ENCODE measurements around the gene SLC10A7.

The SLC10A7 gene

DNA sequence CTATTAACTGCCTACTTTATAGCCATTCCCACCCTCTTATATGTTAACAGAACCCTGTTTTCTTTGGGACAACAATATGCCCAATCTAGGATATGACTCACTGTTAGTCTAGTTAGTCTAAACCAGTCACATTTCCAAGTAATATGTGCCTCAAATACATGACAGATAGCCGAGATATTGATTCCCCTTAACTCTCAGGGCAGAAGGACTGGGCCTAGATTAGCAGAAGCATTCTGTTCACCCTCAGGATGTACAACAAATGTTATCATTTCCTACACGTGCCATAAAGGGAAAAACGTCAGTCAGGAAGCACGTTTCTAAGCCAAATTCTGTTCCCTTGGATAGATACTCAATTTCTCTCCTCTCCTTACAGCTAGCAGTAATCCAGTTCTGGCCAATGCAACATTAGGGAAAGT is 114.1 kb downstream of the SLC10A7 start (continued):
- no peak for TF ChIP-seq ISL1 (CRISPR knock-in tag; IDR thresholded peaks at IDR 0.05)

DNA sequence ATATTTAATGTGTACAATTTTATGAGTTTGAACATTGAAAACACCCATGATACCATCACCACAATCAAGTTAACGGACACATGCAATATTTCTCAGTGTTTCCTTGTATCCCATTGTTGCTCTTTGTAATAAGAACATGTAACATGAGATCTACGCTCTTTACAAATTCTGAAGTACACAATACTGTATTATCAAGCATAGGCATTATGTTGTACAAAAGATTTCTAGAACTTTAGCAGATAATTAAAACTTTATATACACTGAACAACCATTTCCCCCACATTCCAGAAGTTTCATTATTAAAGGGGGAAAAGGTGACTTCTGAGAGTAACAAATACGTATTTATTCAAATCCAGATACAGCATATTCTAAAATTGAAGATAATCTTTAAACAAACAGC is 114.5 kb downstream of the SLC10A7 start:
- TF ChIP-seq ZNF70 (CRISPR knock-in tag; IDR thresholded peaks at IDR 0.05) (no peak), OSR1 (CRISPR knock-in tag; IDR thresholded peaks at IDR 0.05) (no peak)
- TF ChIP-seq, protein P1, sequence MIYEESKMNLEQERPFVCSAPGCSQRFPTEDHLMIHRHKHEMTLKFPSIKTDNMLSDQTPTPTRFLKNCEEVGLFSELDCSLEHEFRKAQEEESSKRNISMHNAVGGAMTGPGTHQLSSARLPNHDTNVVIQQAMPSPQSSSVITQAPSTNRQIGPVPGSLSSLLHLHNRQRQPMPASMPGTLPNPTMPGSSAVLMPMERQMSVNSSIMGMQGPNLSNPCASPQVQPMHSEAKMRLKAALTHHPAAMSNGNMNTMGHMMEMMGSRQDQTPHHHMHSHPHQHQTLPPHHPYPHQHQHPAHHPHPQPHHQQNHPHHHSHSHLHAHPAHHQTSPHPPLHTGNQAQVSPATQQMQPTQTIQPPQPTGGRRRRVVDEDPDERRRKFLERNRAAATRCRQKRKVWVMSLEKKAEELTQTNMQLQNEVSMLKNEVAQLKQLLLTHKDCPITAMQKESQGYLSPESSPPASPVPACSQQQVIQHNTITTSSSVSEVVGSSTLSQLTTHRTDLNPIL (CRISPR knock-in tag; IDR thresholded peaks at IDR 0.05; ENCODE audit: low read depth) = no peak
- TF ChIP-seq, protein P2, sequence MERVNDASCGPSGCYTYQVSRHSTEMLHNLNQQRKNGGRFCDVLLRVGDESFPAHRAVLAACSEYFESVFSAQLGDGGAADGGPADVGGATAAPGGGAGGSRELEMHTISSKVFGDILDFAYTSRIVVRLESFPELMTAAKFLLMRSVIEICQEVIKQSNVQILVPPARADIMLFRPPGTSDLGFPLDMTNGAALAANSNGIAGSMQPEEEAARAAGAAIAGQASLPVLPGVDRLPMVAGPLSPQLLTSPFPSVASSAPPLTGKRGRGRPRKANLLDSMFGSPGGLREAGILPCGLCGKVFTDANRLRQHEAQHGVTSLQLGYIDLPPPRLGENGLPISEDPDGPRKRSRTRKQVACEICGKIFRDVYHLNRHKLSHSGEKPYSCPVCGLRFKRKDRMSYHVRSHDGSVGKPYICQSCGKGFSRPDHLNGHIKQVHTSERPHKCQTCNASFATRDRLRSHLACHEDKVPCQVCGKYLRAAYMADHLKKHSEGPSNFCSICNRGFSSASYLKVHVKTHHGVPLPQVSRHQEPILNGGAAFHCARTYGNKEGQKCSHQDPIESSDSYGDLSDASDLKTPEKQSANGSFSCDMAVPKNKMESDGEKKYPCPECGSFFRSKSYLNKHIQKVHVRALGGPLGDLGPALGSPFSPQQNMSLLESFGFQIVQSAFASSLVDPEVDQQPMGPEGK (CRISPR knock-in tag; IDR thresholded peaks at IDR 0.05; ENCODE audit: borderline replicate concordance) = no peak
- TF ChIP-seq, protein P3, sequence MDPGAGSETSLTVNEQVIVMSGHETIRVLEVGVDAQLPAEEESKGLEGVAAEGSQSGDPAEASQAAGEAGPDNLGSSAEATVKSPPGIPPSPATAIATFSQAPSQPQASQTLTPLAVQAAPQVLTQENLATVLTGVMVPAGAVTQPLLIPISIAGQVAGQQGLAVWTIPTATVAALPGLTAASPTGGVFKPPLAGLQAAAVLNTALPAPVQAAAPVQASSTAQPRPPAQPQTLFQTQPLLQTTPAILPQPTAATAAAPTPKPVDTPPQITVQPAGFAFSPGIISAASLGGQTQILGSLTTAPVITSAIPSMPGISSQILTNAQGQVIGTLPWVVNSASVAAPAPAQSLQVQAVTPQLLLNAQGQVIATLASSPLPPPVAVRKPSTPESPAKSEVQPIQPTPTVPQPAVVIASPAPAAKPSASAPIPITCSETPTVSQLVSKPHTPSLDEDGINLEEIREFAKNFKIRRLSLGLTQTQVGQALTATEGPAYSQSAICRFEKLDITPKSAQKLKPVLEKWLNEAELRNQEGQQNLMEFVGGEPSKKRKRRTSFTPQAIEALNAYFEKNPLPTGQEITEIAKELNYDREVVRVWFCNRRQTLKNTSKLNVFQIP (CRISPR knock-in tag; IDR thresholded peaks at IDR 0.05; ENCODE audit: borderline replicate concordance, low read depth) = no peak
- TF ChIP-seq, protein P4, sequence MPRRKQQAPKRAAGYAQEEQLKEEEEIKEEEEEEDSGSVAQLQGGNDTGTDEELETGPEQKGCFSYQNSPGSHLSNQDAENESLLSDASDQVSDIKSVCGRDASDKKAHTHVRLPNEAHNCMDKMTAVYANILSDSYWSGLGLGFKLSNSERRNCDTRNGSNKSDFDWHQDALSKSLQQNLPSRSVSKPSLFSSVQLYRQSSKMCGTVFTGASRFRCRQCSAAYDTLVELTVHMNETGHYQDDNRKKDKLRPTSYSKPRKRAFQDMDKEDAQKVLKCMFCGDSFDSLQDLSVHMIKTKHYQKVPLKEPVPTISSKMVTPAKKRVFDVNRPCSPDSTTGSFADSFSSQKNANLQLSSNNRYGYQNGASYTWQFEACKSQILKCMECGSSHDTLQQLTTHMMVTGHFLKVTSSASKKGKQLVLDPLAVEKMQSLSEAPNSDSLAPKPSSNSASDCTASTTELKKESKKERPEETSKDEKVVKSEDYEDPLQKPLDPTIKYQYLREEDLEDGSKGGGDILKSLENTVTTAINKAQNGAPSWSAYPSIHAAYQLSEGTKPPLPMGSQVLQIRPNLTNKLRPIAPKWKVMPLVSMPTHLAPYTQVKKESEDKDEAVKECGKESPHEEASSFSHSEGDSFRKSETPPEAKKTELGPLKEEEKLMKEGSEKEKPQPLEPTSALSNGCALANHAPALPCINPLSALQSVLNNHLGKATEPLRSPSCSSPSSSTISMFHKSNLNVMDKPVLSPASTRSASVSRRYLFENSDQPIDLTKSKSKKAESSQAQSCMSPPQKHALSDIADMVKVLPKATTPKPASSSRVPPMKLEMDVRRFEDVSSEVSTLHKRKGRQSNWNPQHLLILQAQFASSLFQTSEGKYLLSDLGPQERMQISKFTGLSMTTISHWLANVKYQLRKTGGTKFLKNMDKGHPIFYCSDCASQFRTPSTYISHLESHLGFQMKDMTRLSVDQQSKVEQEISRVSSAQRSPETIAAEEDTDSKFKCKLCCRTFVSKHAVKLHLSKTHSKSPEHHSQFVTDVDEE (CRISPR knock-in tag; IDR thresholded peaks at IDR 0.05) = no peak
- ATAC-seq = no peak

DNA sequence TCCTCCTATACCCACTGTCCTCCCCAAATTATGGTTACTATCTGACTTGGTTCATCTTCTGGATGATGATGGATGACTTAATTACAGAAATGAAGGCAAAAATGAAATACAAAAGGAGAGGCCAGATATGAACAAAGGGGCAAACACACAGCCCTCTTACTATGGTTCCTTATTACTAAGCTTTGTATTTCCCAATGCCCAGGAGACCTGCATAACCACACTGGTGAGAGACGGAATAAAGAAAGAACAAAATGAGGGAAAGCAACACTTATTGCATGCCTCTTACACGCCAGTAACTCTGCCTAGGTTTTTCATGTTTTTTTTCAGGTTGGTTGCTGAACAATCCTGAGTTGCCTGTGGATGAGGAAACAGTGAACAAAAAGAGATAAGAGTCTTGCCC is 120.5 kb downstream of the SLC10A7 start:
- ATAC-seq = no peak
- TF ChIP-seq RARB (CRISPR knock-in tag; IDR thresholded peaks at IDR 0.05) = no peak
- no peak for TF ChIP-seq ZC3H10 (CRISPR knock-in tag; IDR thresholded peaks at IDR 0.05)
- TF ChIP-seq, protein P4 (CRISPR knock-in tag; IDR thresholded peaks at IDR 0.05) = no peak
- TF ChIP-seq, protein P1 (CRISPR knock-in tag; IDR thresholded peaks at IDR 0.05; ENCODE audit: low read depth) = no peak

DNA sequence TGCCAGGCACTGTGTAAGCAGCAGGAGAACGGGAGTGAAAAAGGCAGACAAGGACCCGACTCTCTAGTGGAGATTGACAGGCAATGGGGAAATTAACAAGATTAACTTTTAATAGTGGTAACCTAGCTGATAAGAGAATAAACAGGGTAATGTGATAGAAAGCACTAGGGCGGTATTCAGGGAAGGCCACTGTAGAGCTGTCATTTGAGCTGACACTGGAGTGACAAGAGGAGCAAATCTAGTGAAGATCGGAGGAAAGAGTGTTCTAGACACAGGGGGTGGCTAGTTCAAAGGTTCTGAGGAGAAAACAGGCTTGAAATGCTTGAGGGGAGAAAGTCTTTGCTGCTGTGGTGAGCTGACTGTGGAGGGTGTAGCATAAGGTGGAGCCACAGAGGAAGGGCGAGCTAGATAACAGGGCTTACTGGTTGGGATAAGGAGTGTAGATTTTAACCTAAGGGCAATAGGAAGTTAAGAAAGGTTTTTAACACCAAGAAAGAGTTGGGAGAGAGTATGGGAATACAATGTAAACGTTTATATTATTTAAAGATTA is 122.8 kb downstream of the SLC10A7 start:
- peak; percentile 32; the same call in 2 of the 3 replicates for ATAC-seq
- TF ChIP-seq ZFP3 (CRISPR knock-in tag; IDR thresholded peaks at IDR 0.05) (no peak), TCF4 (CRISPR knock-in tag; IDR thresholded peaks at IDR 0.05; ENCODE audit: borderline replicate concordance) (no peak), ZNF565 (CRISPR knock-in tag; conservative IDR thresholded peaks at IDR 0.05; ENCODE audit: low read depth) (no peak), OSR1 (CRISPR knock-in tag; IDR thresholded peaks at IDR 0.05) (no peak), ARNTL (CRISPR knock-in tag; IDR thresholded peaks at IDR 0.05; ENCODE audit: borderline replicate concordance, low read depth) (no peak), RARB (CRISPR knock-in tag; IDR thresholded peaks at IDR 0.05) (no peak), SNAI2 (CRISPR knock-in tag; IDR thresholded peaks at IDR 0.05) (no peak), TOX (CRISPR knock-in tag; IDR thresholded peaks at IDR 0.05; ENCODE audit: borderline replicate concordance) (no peak), ISL1 (CRISPR knock-in tag; IDR thresholded peaks at IDR 0.05) (no peak), GLIS3 (CRISPR knock-in tag; IDR thresholded peaks at IDR 0.05) (no peak), BACH2 (CRISPR knock-in tag; IDR thresholded peaks at IDR 0.05; ENCODE audit: borderline replicate concordance) (no peak)
- TF ChIP-seq, protein P4 (CRISPR knock-in tag; IDR thresholded peaks at IDR 0.05) = no peak
- TF ChIP-seq, protein P5, sequence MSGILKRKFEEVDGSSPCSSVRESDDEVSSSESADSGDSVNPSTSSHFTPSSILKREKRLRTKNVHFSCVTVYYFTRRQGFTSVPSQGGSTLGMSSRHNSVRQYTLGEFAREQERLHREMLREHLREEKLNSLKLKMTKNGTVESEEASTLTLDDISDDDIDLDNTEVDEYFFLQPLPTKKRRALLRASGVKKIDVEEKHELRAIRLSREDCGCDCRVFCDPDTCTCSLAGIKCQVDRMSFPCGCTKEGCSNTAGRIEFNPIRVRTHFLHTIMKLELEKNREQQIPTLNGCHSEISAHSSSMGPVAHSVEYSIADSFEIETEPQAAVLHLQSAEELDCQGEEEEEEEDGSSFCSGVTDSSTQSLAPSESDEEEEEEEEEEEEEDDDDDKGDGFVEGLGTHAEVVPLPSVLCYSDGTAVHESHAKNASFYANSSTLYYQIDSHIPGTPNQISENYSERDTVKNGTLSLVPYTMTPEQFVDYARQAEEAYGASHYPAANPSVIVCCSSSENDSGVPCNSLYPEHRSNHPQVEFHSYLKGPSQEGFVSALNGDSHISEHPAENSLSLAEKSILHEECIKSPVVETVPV (CRISPR knock-in tag; IDR thresholded peaks at IDR 0.05) = no peak
